MM.1S (cell line): Measurements from ENCODE around the gene SLC6A11.

Source experiments
- DNase-seq: peaks from one replicate; pipeline ENCODE4 v3.0.0-alpha.2; 2015
- H2AFZ ChIP-seq: fragments of 300-600 bp; sonication (generic); 2 replicates; pipeline ENCODE4 v1.6.0; 2016; ENCODE audit warnings: antibody characterized with exemption, low read length
- H3F3A ChIP-seq: fragments of 300-600 bp; sonication (generic); 2 replicates; pipeline ENCODE4 v1.6.1; 2016; ENCODE audit warnings: mild to moderate bottlenecking, antibody characterized with exemption, low read length, moderate library complexity, mixed read lengths; ENCODE audit not compliant: insufficient read depth
- H3K27ac ChIP-seq: fragments of 300-600 bp; sonication (generic); 2 replicates; pipeline ENCODE4 v1.5.1; 2016; ENCODE audit warnings: mild to moderate bottlenecking, low read length
- H3K27me3 ChIP-seq: fragments of 300-600 bp; sonication (generic); replicated peaks from 2 replicates; pipeline ENCODE4 v1.6.0; 2016; ENCODE audit warnings: low read length; ENCODE audit not compliant: insufficient read depth
- H3K36me3 ChIP-seq: fragments of 300-600 bp; sonication (generic); replicated peaks from 2 replicates; pipeline ENCODE4 v1.6.1; 2016; ENCODE audit warnings: mild to moderate bottlenecking, low read length, mixed read lengths; ENCODE audit not compliant: insufficient read depth
- H3K4me1 ChIP-seq: fragments of 300-600 bp; sonication (generic); 2 replicates; pipeline ENCODE4 v1.6.1; 2016; ENCODE audit warnings: low read length, mixed read lengths
- H3K4me2 ChIP-seq: fragments of 300-600 bp; sonication (generic); 2 replicates; pipeline ENCODE4 v1.6.0; 2016; ENCODE audit warnings: low read depth, low read length
- H3K4me3 ChIP-seq: fragments of 300-600 bp; sonication (generic); 2 replicates; pipeline ENCODE4 v1.5.1; 2016; ENCODE audit warnings: low read length, mixed read lengths
- H3K79me2 ChIP-seq: fragments of 300-600 bp; sonication (generic); 2 replicates; pipeline ENCODE4 v1.6.1; 2016; ENCODE audit warnings: mixed run types, low read length, mixed read lengths
- H3K9ac ChIP-seq: fragments of 300-600 bp; sonication (generic); 2 replicates; pipeline ENCODE4 v1.6.1; 2016; ENCODE audit warnings: low read length, mixed read lengths
- H3K9me2 ChIP-seq: fragments of 300-600 bp; sonication (generic); replicated peaks from 2 replicates; pipeline ENCODE4 v1.6.1; 2016; ENCODE audit warnings: mild to moderate bottlenecking, low read length, mixed read lengths; ENCODE audit not compliant: insufficient read depth
- H3K9me3 ChIP-seq: fragments of 300-600 bp; sonication (generic); replicated peaks from 2 replicates; pipeline ENCODE4 v1.6.1; 2016; ENCODE audit warnings: mild to moderate bottlenecking, low read length, mixed read lengths; ENCODE audit not compliant: insufficient read depth
- H4K20me1 ChIP-seq: fragments of 300-600 bp; sonication (generic); 2 replicates; pipeline ENCODE4 v1.6.1; 2016; ENCODE audit warnings: mild to moderate bottlenecking, low read length, moderate library complexity, mixed read lengths; ENCODE audit not compliant: insufficient read depth
- EZH2 ChIP-seq: fragments of 300-600 bp; sonication (generic); optimal IDR thresholded peaks from 2 replicates; pipeline ENCODE3; 2017; ENCODE audit warnings: low read depth, mild to moderate bottlenecking, antibody characterized with exemption, low read length, mixed read lengths
- EZH2phosphoT487 ChIP-seq: fragments of 300-600 bp; sonication (generic); IDR thresholded peaks from 2 replicates; pipeline ENCODE4 v1.6.1; 2018; ENCODE audit warnings: antibody characterized with exemption, low read length
- TF ChIP-seq, protein P1 (sequence below): fragments of 300-600 bp; sonication (generic); IDR thresholded peaks from 2 replicates; pipeline ENCODE4 v1.5.1; 2016; ENCODE audit warnings: antibody characterized with exemption, low read length, mixed read lengths

SLC6A11 gene

DNA sequence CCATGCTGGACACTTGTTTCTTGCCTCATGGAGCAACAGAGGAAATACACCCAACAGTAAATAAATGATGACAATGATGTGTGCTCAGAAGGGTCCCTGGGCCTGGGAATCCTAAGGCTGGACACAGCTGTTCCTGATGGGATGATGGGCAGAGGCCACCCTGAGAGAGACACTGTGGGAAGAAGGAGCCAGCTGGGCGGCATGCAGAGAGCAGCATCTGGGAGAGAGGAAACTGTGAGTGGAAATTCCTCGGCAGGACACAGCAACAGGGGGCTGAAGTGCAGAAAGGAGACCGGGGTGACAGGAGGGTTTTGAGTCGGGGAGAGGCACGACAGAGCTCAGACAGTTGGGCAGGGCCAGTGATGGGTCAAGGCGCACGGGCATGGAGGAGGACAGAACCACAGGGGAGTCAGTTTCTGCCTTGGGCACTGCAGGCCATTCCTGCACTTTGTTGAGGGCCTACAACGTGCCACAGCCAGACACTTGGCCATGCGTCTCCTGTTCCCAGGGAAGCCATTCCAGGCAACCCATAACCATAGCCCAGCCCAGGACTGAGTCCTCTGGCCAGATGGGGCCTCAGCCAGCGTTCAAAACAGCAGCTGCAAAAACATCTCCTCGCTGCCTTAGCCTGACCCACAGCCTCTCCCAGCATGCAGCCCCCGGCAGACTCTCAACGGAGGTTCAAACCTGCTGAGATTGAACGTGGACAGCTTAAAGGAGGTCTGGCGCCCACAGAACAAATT lies 139.9 kb downstream of the SLC6A11 start:
- H3K27me3 ChIP-seq, result peaks cover 32% of the 10 kb centered on the region
- no peaks in the 10 kb centered on the region for H4K20me1 ChIP-seq
- no peak overlapping the region for H3K4me2 ChIP-seq
- no peak overlapping the region for H2AFZ ChIP-seq
- no peaks in the 10 kb centered on the region for H3K9me3 ChIP-seq
- H3F3A ChIP-seq, result no peaks in the 10 kb centered on the region
- no peak for DNase-seq
- H3K79me2 ChIP-seq, result no peaks in the 10 kb centered on the region
- H3K36me3 ChIP-seq, result no peaks in the 10 kb centered on the region
- H3K4me3 ChIP-seq, result no peak overlapping the region
- no peak for TF ChIP-seq EZH2phosphoT487
- no peak for TF ChIP-seq EZH2
- TF ChIP-seq, protein P1, sequence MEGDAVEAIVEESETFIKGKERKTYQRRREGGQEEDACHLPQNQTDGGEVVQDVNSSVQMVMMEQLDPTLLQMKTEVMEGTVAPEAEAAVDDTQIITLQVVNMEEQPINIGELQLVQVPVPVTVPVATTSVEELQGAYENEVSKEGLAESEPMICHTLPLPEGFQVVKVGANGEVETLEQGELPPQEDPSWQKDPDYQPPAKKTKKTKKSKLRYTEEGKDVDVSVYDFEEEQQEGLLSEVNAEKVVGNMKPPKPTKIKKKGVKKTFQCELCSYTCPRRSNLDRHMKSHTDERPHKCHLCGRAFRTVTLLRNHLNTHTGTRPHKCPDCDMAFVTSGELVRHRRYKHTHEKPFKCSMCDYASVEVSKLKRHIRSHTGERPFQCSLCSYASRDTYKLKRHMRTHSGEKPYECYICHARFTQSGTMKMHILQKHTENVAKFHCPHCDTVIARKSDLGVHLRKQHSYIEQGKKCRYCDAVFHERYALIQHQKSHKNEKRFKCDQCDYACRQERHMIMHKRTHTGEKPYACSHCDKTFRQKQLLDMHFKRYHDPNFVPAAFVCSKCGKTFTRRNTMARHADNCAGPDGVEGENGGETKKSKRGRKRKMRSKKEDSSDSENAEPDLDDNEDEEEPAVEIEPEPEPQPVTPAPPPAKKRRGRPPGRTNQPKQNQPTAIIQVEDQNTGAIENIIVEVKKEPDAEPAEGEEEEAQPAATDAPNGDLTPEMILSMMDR, result no peak
- H3K4me1 ChIP-seq, result no peaks in the 10 kb centered on the region
- no peak overlapping the region for H3K9ac ChIP-seq
- no peak overlapping the region for H3K27ac ChIP-seq
- no peaks in the 10 kb centered on the region for H3K9me2 ChIP-seq

DNA sequence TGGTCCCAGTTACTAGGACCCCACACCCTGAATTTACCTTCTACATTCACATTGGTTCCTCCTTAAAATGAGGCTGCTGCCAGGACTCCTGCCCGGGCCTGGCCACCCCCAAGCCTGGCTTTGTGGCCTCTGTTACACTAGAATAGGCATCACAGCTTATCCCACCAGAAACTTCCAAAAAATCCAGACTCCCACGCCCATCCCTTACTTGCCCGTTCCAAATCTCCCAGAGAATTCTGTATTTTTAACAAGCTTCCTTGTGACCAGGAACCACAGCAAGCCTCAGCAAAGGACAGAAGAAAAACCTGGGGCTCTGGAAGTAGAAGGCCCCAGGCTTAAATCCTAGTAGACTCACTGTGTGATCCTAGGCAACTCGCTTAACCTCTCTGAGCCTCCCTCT lies 140.5 kb downstream of the SLC6A11 start:
- Histone ChIP-seq H3K4me1 (no peaks in the 10 kb centered on the region), H3K27ac (no peak overlapping the region)

DNA sequence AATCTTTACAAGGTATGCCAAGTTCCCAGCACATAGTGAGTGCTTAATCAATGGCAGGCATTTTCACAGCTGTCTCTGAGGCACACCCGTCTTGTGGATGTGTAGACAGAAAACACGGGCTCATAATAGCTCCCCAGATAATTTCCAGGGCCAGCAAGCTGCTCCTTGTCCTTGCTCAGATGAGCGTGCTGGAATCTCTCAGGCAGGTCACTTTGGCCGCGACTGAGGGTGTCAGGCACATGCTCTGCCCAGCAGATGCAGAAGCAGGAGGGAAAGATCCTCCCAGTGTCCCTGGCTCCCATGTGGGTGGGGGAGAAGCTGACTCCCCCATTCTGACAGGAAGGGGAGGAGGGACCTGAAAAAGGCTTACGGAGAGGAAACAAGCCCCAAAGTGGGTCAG lies 141.0 kb downstream of the SLC6A11 start:
- Histone ChIP-seq H3K36me3 (no peaks in the 10 kb centered on the region), H3K9ac (no peak overlapping the region), H3K4me2 (no peak overlapping the region), H3K27ac (no peak overlapping the region), H3K27me3 (peaks cover 30% of the 10 kb centered on the region), H3K79me2 (no peaks in the 10 kb centered on the region), H3F3A (no peaks in the 10 kb centered on the region), H3K9me2 (no peaks in the 10 kb centered on the region), H3K4me3 (no peak overlapping the region), H4K20me1 (no peaks in the 10 kb centered on the region), H3K4me1 (no peaks in the 10 kb centered on the region), H3K9me3 (no peaks in the 10 kb centered on the region), H2AFZ (no peak overlapping the region)
- no peak for DNase-seq
- no peak for TF ChIP-seq EZH2
- TF ChIP-seq EZH2phosphoT487, result no peak
- TF ChIP-seq, protein P1, result no peak

More for the DNA sequence above, 140.5 kb downstream of the SLC6A11 start:
- H3K36me3 ChIP-seq, result no peaks in the 10 kb centered on the region
- no peaks in the 10 kb centered on the region for H3K9me3 ChIP-seq
- H3K9me2 ChIP-seq, result no peaks in the 10 kb centered on the region
- no peaks in the 10 kb centered on the region for H3F3A ChIP-seq
- no peak overlapping the region for H3K4me2 ChIP-seq
- TF ChIP-seq EZH2, result no peak
- TF ChIP-seq, protein P1, result no peak
- TF ChIP-seq EZH2phosphoT487, result no peak
- no peaks in the 10 kb centered on the region for H3K79me2 ChIP-seq
- no peak overlapping the region for H2AFZ ChIP-seq
- DNase-seq, result no peak
- H4K20me1 ChIP-seq, result no peaks in the 10 kb centered on the region
- H3K9ac ChIP-seq, result no peak overlapping the region
- H3K4me3 ChIP-seq, result no peak overlapping the region
- H3K27me3 ChIP-seq, result peaks cover 30% of the 10 kb centered on the region
